ENCODE measurements around the gene WRAP53.

WRAP53 gene

DNA sequence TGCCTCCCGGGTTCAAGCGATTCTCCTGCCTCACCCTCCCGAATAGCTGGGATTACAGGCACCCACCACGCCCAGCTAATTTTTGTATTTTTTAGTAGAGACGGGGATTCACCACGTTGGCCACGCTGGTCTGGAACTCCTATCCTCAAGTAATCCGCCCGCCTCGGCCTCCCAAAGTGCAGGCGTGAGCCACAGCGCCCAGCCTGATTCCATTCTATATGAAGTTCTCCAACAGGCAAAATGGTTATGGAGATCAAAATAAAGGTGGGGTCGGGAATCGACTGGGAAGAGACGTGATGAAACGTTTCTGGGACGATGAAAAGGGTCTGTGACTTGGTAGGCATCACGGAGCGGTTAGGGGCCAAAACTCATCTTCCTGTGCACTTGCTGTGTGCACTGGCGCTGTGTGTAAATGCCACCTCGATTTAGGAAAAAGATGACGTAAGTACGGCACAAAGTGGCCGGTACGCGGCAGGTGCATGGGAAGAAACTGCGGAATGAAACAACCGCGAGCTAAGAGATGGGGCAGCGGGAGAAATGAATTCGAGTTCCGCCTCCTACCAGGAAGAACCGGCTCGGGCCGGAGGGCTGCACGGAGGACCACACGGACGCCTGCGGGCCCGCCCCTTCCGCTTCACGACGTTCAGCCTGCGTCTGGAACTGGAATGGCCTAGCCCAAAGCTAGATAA lies 2.6 kb upstream of the WRAP53 start:
- H2AFZ ChIP-seq (ENCODE audit: insufficient read depth, low read length, poor library complexity) = no peak overlapping the region
- peak overlapping the region; percentile 9 for H3K18ac ChIP-seq (ENCODE audit: low read length)
- peak overlapping the region; percentile 37 for H4K12ac ChIP-seq (ENCODE audit: low read depth, low read length)
- WGBS (ENCODE audit: extremely low coverage, insufficient coverage, insufficient read length) = no CpG with 5 or more reads among the region's 44 CpGs
- no peak overlapping the region for H2AK5ac ChIP-seq (ENCODE audit: low read length)
- H3K79me2 ChIP-seq (ENCODE audit: control insufficient read depth, insufficient read depth, low read length, poor library complexity) = peaks cover 17% of the 10 kb centered on the region
- no peak overlapping the region for H3K23ac ChIP-seq (ENCODE audit: low read length)
- H2BK120ac ChIP-seq (ENCODE audit: insufficient read depth, low read length, poor library complexity) = no peak overlapping the region
- H3K36me3 ChIP-seq (ENCODE audit: control insufficient read depth in 1 of 2, insufficient read depth in 2 of 2, low read length in 2 of 2) = peaks cover 0 to 2% of the 10 kb centered on the region in 2 experiments
- peak overlapping the region; percentile 88 for H3K27ac ChIP-seq (ENCODE audit: low read depth, low read length)
- H3K4me1 ChIP-seq (ENCODE audit: control insufficient read depth in 1 of 2, insufficient read depth in 2 of 2, low read length in 2 of 2) = peaks cover 4 to 12% of the 10 kb centered on the region in 2 experiments
- peak overlapping the region; percentile 47 for H4K91ac ChIP-seq (ENCODE audit: low read depth, low read length)
- DNase-seq = peak; percentile 94 to 95
- H3K9ac ChIP-seq (ENCODE audit: low read length) = peak overlapping the region; percentile 68
- H3K4me2 ChIP-seq (ENCODE audit: low read length) = peak overlapping the region; percentile 94
- H2BK5ac ChIP-seq (ENCODE audit: low read depth, low read length, poor library complexity) = no peak overlapping the region
- no peak overlapping the region for H2BK12ac ChIP-seq (ENCODE audit: low read length)
- H3K14ac ChIP-seq (ENCODE audit: low read length) = peak overlapping the region; percentile 12
- peak overlapping the region; percentile 83 for H3K4me3 ChIP-seq (ENCODE audit: low read depth, low read length)
- H3K9me3 ChIP-seq (ENCODE audit: insufficient read depth, low read depth, low read length) = no peaks in the 10 kb centered on the region
- H3K27me3 ChIP-seq (ENCODE audit: insufficient read depth, low read length) = no peaks in the 10 kb centered on the region
- peak overlapping the region; percentile 21 for H3K4ac ChIP-seq (ENCODE audit: low read depth, low read length)
- peaks cover 20% of the 10 kb centered on the region for H3K79me1 ChIP-seq (ENCODE audit: low read length)
- H4K8ac ChIP-seq (ENCODE audit: low read depth, low read length) = peak overlapping the region; percentile 58

DNA sequence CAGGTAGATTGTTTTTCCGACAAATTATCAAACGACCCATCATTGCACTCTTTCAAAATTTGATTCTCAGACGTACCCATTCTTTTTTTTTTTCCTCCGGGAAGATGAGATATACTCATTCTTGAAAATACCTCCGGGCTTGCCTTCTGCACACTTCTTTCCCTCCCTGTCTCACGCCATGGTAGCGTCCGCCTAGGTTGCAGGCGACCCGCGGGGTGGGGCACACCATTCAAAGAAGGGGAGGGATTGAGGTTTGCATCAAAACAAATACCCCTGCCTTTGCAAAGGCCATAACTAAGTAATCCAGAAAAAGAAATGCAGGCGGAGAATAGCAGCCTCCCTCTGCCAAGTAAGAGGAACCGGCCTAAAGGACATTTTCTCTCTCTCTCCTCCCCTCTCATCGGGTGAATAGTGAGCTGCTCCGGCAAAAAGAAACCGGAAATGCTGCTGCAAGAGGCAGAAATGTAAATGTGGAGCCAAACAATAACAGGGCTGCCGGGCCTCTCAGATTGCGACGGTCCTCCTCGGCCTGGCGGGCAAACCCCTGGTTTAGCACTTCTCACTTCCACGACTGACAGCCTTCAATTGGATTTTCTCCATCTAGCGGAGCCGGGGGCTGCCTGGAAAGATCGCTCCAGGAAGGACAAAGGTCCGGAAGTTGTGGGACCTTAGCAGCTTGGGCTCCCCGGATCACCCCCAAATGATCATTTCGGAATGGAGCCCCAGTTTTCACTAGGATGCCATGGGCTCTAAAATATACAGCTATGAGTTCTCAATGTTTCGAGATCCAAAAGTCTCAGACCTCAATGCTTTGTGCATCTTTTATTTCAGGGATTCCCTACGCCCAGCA lies 1.8 kb upstream of the WRAP53 start:
- Histone ChIP-seq H3K79me1 (ENCODE audit: low read length) (peaks cover 20% of the 10 kb centered on the region), H3K14ac (ENCODE audit: low read length) (peak overlapping the region; percentile 78), H3K27ac (ENCODE audit: low read depth, low read length) (peak overlapping the region; percentile 88), H2BK12ac (ENCODE audit: low read length) (no peak overlapping the region), H2AFZ (ENCODE audit: insufficient read depth, low read length, poor library complexity) (peak overlapping the region; percentile 32), H2BK5ac (ENCODE audit: low read depth, low read length, poor library complexity) (peak overlapping the region; percentile 81), H3K79me2 (ENCODE audit: control insufficient read depth, insufficient read depth, low read length, poor library complexity) (peaks cover 17% of the 10 kb centered on the region), H3K9ac (ENCODE audit: low read length) (peak overlapping the region; percentile 97), H3K9me3 (ENCODE audit: insufficient read depth, low read depth, low read length) (no peaks in the 10 kb centered on the region), H3K36me3 (ENCODE audit: control insufficient read depth in 1 of 2, insufficient read depth in 2 of 2, low read length in 2 of 2) (peaks cover 0 to 2% of the 10 kb centered on the region in 2 experiments), H3K4ac (ENCODE audit: low read depth, low read length) (peak overlapping the region; percentile 86), H2BK120ac (ENCODE audit: insufficient read depth, low read length, poor library complexity) (peak overlapping the region; percentile 70), H3K23ac (ENCODE audit: low read length) (no peak overlapping the region), H2AK5ac (ENCODE audit: low read length) (peak overlapping the region; percentile 86), H3K27me3 (ENCODE audit: insufficient read depth, low read length) (no peaks in the 10 kb centered on the region), H3K4me3 (ENCODE audit: low read depth, low read length) (peak overlapping the region; percentile 90), H4K12ac (ENCODE audit: low read depth, low read length) (peak overlapping the region; percentile 85), H3K4me1 (ENCODE audit: control insufficient read depth in 1 of 2, insufficient read depth in 2 of 2, low read length in 2 of 2) (peaks cover 4 to 12% of the 10 kb centered on the region in 2 experiments), H3K4me2 (ENCODE audit: low read length) (peak overlapping the region; percentile 94), H3K18ac (ENCODE audit: low read length) (peak overlapping the region; percentile 75), H4K91ac (ENCODE audit: low read depth, low read length) (peak overlapping the region; percentile 91), H4K8ac (ENCODE audit: low read depth, low read length) (peak overlapping the region; percentile 71)
- WGBS (ENCODE audit: extremely low coverage, insufficient coverage, insufficient read length) = no CpG with 5 or more reads among the region's 30 CpGs
- DNase-seq = peak; percentile 67 to 83

GRCh38 chr17:7687072-7687907 lies 987 bp upstream of the WRAP53 start, which contains the start of gene TP53:
Gene TP53 (minus strand): TSS chr17:7687490. CDS start chr17:7676594, 10,896 bp downstream.
- Histone ChIP-seq H4K12ac (ENCODE audit: low read depth, low read length) (peak within 1 kb of the TSS; percentile 85), H2BK120ac (ENCODE audit: insufficient read depth, low read length, poor library complexity) (peak within 1 kb of the TSS; percentile 81), H3K18ac (ENCODE audit: low read length) (peak within 1 kb of the TSS; percentile 86), H3K79me1 (ENCODE audit: low read length) (peaks cover 20% of the 10 kb centered on the region), H3K79me2 (ENCODE audit: control insufficient read depth, insufficient read depth, low read length, poor library complexity) (peaks cover 16% of the 10 kb centered on the region), H3K14ac (ENCODE audit: low read length) (peak within 1 kb of the TSS; percentile 78), H3K9me3 (ENCODE audit: insufficient read depth, low read depth, low read length) (no peaks in the 10 kb centered on the region), H2BK5ac (ENCODE audit: low read depth, low read length, poor library complexity) (peak within 1 kb of the TSS; percentile 81), H3K4me3 (ENCODE audit: low read depth, low read length) (peak within 1 kb of the TSS; percentile 90), H3K27ac (ENCODE audit: low read depth, low read length) (peak within 1 kb of the TSS; percentile 88), H3K27me3 (ENCODE audit: insufficient read depth, low read length) (no peaks in the 10 kb centered on the region), H3K4me2 (ENCODE audit: low read length) (peak within 1 kb of the TSS; percentile 94), H3K23ac (ENCODE audit: low read length) (no peak within 1 kb of the TSS), H3K4me1 (ENCODE audit: control insufficient read depth in 1 of 2, insufficient read depth in 2 of 2, low read length in 2 of 2) (peaks cover 4 to 12% of the 10 kb centered on the region in 2 experiments), H2AFZ (ENCODE audit: insufficient read depth, low read length, poor library complexity) (peak within 1 kb of the TSS; percentile 53), H4K8ac (ENCODE audit: low read depth, low read length) (peak within 1 kb of the TSS; percentile 95), H4K91ac (ENCODE audit: low read depth, low read length) (peak within 1 kb of the TSS; percentile 91), H3K36me3 (ENCODE audit: control insufficient read depth in 1 of 2, insufficient read depth in 2 of 2, low read length in 2 of 2) (peaks cover 2% of the 10 kb centered on the region in 2 experiments), H3K9ac (ENCODE audit: low read length) (peak within 1 kb of the TSS; percentile 97), H2BK12ac (ENCODE audit: low read length) (no peak within 1 kb of the TSS), H3K4ac (ENCODE audit: low read depth, low read length) (peak within 1 kb of the TSS; percentile 86), H2AK5ac (ENCODE audit: low read length) (peak within 1 kb of the TSS; percentile 86)
- 100% methylated on average over 1 of the region's 30 CpGs for WGBS (ENCODE audit: extremely low coverage, insufficient coverage, insufficient read length)
- DNase-seq = peak; percentile 93 to 96
